Parathyroid adenoma (tissue), 2 donors: ENCODE measurements around the gene SEMG1.

ENCODE experiments used
- H2AFZ ChIP-seq: fragments of 300-600 bp; sonication (generic); one replicate; pipeline ENCODE4 v1.7.0; 2017; ENCODE audit warnings: antibody characterized with exemption, mild to moderate bottlenecking
- H3K27ac ChIP-seq: fragments of 300-600 bp; sonication (generic); one replicate; pipeline ENCODE4 v1.7.0; 2017
- H3K27me3 ChIP-seq: fragments of 300-600 bp; sonication (generic); one replicate; pipeline ENCODE4 v1.7.0; 2017; ENCODE audit warnings: low read length; ENCODE audit not compliant: control insufficient read depth, insufficient read depth
- H3K36me3 ChIP-seq: fragments of 300-600 bp; sonication (generic); one replicate; pipeline ENCODE4 v1.7.0; 2017; ENCODE audit warnings: low read length; ENCODE audit not compliant: control insufficient read depth, insufficient read depth
- H3K4me1 ChIP-seq: fragments of 300-600 bp; sonication (generic); one replicate; pipeline ENCODE4 v1.7.0; 2017; ENCODE audit warnings: control low read depth
- H3K4me2 ChIP-seq: fragments of 300-600 bp; sonication (generic); one replicate; pipeline ENCODE4 v1.7.0; 2017; ENCODE audit warnings: low read length
- H3K4me3 ChIP-seq: fragments of 300-600 bp; sonication (generic); one replicate; pipeline ENCODE4 v1.7.0; 2017; ENCODE audit warnings: low read depth, low read length
- H3K79me2 ChIP-seq: fragments of 300-600 bp; sonication (generic); one replicate; pipeline ENCODE4 v1.7.0; 2017; ENCODE audit warnings: control low read depth
- H3K9ac ChIP-seq: fragments of 300-600 bp; sonication (generic); one replicate; pipeline ENCODE4 v1.7.0; 2017; ENCODE audit warnings: mild to moderate bottlenecking
- H3K9me3 ChIP-seq: fragments of 300-600 bp; sonication (generic); one replicate; pipeline ENCODE4 v1.7.0; 2017; ENCODE audit warnings: low read length; ENCODE audit not compliant: control insufficient read depth
- CTCF ChIP-seq: fragments of 300-600 bp; sonication (generic); IDR thresholded peaks from one replicate; pipeline ENCODE4 v1.7.0; 2017; ENCODE audit warnings: antibody characterized with exemption, mild to moderate bottlenecking
- donor health status: primary hyperparathyroidism.

The SEMG1 gene

GRCh38 chr20:45229264-45230056, 22.6 kb downstream of the SEMG1 start:
- no peak overlapping the region for H3K9ac ChIP-seq
- H3K4me1 ChIP-seq, result no peaks in the 10 kb centered on the region
- no peak overlapping the region for H3K27ac ChIP-seq
- H3K27me3 ChIP-seq, result no peaks in the 10 kb centered on the region
- no peak overlapping the region for H2AFZ ChIP-seq
- no peak for TF ChIP-seq CTCF
- H3K36me3 ChIP-seq, result no peaks in the 10 kb centered on the region
- no peak overlapping the region for H3K4me2 ChIP-seq
- H3K4me3 ChIP-seq, result no peak overlapping the region
- H3K79me2 ChIP-seq, result no peaks in the 10 kb centered on the region
- H3K9me3 ChIP-seq, result no peaks in the 10 kb centered on the region

- H3K4me1 ChIP-seq, result no peaks in the 10 kb centered on the region
- no peak overlapping the region for H3K4me3 ChIP-seq
- no peaks in the 10 kb centered on the region for H3K79me2 ChIP-seq
- H3K9me3 ChIP-seq, result no peaks in the 10 kb centered on the region
- H3K9ac ChIP-seq, result no peak overlapping the region
- no peak overlapping the region for H3K4me2 ChIP-seq
- no peak overlapping the region for H2AFZ ChIP-seq
- no peaks in the 10 kb centered on the region for H3K27me3 ChIP-seq
- no peaks in the 10 kb centered on the region for H3K36me3 ChIP-seq
- no peak for TF ChIP-seq CTCF
- no peak overlapping the region for H3K27ac ChIP-seq
These were observed 23.8 kb downstream of the SEMG1 start for GRCh38 chr20:45230631-45231030.

- Histone ChIP-seq H3K79me2 (no peaks in the 10 kb centered on the region), H3K36me3 (no peaks in the 10 kb centered on the region), H3K9ac (no peak overlapping the region), H3K4me1 (no peaks in the 10 kb centered on the region), H3K27ac (no peak overlapping the region), H3K4me2 (no peak overlapping the region), H3K4me3 (no peak overlapping the region), H2AFZ (no peak overlapping the region), H3K9me3 (no peaks in the 10 kb centered on the region), H3K27me3 (no peaks in the 10 kb centered on the region)
- no peak for TF ChIP-seq CTCF
These were observed 29.2 kb downstream of the SEMG1 start for GRCh38 chr20:45235995-45236394.

- TF ChIP-seq CTCF, result no peak
- Histone ChIP-seq H3K4me2 (no peak overlapping the region), H2AFZ (no peak overlapping the region), H3K79me2 (no peaks in the 10 kb centered on the region), H3K4me3 (no peak overlapping the region), H3K27ac (no peak overlapping the region), H3K9ac (no peak overlapping the region), H3K4me1 (no peaks in the 10 kb centered on the region), H3K27me3 (no peaks in the 10 kb centered on the region), H3K9me3 (no peaks in the 10 kb centered on the region), H3K36me3 (no peaks in the 10 kb centered on the region)
These were observed 31.3 kb downstream of the SEMG1 start for GRCh38 chr20:45238139-45238538.

GRCh38 chr20:45246109-45246508, 39.3 kb downstream of the SEMG1 start:
- Histone ChIP-seq H2AFZ (no peak overlapping the region), H3K4me2 (no peak overlapping the region), H3K36me3 (no peaks in the 10 kb centered on the region), H3K4me3 (no peak overlapping the region), H3K27me3 (no peaks in the 10 kb centered on the region), H3K9me3 (no peaks in the 10 kb centered on the region), H3K9ac (no peak overlapping the region), H3K4me1 (no peaks in the 10 kb centered on the region), H3K79me2 (no peaks in the 10 kb centered on the region), H3K27ac (no peak overlapping the region)
- no peak for TF ChIP-seq CTCF
